Gastrocnemius medialis (tissue), 4 donors: ENCODE results near the gene JAML. TPM values are rescaled to one million over a fixed set of nuclear protein-coding genes. Genes with fewer than 3 reads are reported as not detected.

Experiments used
- ATAC-seq, 2 donors: fragments of 150-250 bp; one replicate each; pipeline ENCODE4 v1.9.1; 2016
- DNase-seq, 2 donors: peaks; one replicate each; pipeline ENCODE4 v3.0.0-alpha.2; 2019
- H3K27ac ChIP-seq, 4 donors: fragments of 200-600 bp; sonication (generic); 1 replicate in 1 of 4; 2 replicates in 3 of 4; pipeline ENCODE4 v1.5.1; 2016 to 2018; ENCODE audit warnings: mild to moderate bottlenecking in 2 of 4, moderate library complexity in 1 of 4
- H3K27me3 ChIP-seq, 3 donors: fragments of 200-600 bp; sonication (generic) in 2 of 3; 1 replicate in 1 of 3; 2 replicates in 2 of 3; pipeline versions ENCODE4 v1.5.1 to v1.6.0; 2016 to 2019; ENCODE audit warnings: mild to moderate bottlenecking in 1 of 3, moderate library complexity in 1 of 3
- H3K36me3 ChIP-seq, 2 donors: fragments of 200-600 bp; sonication (generic) in 1 of 2; one replicate each; pipeline ENCODE4 v1.5.1; 2017 to 2018
- H3K4me1 ChIP-seq, 2 donors: fragments of 200-600 bp; sonication (generic) in 1 of 2; one replicate each; pipeline ENCODE4 v1.5.1; 2016 to 2017; ENCODE audit warnings: mild to moderate bottlenecking in 2 of 2
- H3K4me3 ChIP-seq, 4 donors: fragments of 200-600 bp; sonication (generic) in 3 of 4; 1 replicate in 1 of 4; 2 replicates in 3 of 4; pipeline ENCODE4 v1.5.1; 2016 to 2019; ENCODE audit warnings: mild to moderate bottlenecking in 2 of 4
- H3K9me3 ChIP-seq, 3 donors: fragments of 200-600 bp; sonication (generic) in 2 of 3; 1 replicate in 1 of 3; 2 replicates in 2 of 3; pipeline ENCODE4 v1.5.1; 2016 to 2019
- POLR2A ChIP-seq, 2 donors: fragments of 450-650 bp; IDR thresholded peaks; one replicate each; pipeline ENCODE4 v1.6.1; 2017; ENCODE audit warnings: antibody characterized with exemption in 2 of 2, mild to moderate bottlenecking in 2 of 2, moderate library complexity in 2 of 2
- in situ Hi-C, 4 donors: fragments of 200-750 bp; cut with MboI; loops; one replicate each; pipeline versions ENCODE4 v1.15.0 to v1.8.0; 2017; ENCODE audit warnings: low sequenced_read_pairs in 4 of 4
- intact Hi-C: fragments of 100-400 bp; cut with DNase I; formaldehyde crosslinking; loops from one replicate; pipeline ENCODE4 v1.15.1; 2023; ENCODE audit warnings: low total_unique reads
- total RNA-seq, 4 donors: library from RNA; depleted of rRNA; stranded (reverse); fragments of >200 nt; gene quantifications; one replicate each; pipeline versions ENCODE4 v1.1.0 to v1.2.3, GENCODE V29; 2016
- TF ChIP-seq, protein P1 (sequence below), 5 experiments: fragments of 450-650 bp in 3 of 5; fragments of 200-600 bp in 2 of 5; sonication (generic) in 2 of 5; IDR thresholded peaks in 4 of 5; conservative IDR thresholded peaks in 1 of 5; 1 replicate in 4 of 5; 2 replicates in 1 of 5; pipeline ENCODE4 v1.5.1; 2016 to 2019; ENCODE audit warnings: antibody characterized with exemption in 5 of 5, mild to moderate bottlenecking in 3 of 5, moderate library complexity in 3 of 5

The JAML gene
- total RNA-seq, 4 donors from 2014 or later, result 0.82 to 1.2 (median 0.91) TPM; not detected in 1

DNA sequence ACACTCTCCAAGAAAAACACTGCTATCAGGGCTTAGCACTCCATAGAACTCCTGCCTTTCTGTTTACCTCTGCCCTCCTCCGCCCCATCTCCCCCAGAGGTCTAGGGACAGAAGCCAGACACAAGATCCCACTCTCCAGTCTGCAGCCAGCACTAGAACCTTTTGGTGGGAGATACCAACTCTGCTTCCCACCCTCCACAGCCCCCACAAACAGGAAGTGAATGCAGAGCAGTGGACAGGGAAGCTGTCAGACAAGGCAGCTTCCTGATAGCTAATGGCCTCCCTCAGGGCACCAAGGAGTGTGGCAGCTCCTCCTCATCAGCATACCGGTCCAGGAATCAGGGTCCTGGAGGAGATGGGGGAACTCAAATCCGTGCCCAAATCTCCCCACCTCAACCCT is 77.3 kb downstream of the JAML start:
- in situ Hi-C loops (loop anchor here in 2 of 4 donors (5.0 to 10.0 kb wide), 2 partner anchors 337 to 340 kb away; no protein-coding TSS in a partner anchor), intact Hi-C loops (loop anchor here (5.0 to 10.0 kb wide), 2 partner anchors 205 to 417 kb away; partner anchors contain the start of gene IFT46)
- TF ChIP-seq, protein P1, sequence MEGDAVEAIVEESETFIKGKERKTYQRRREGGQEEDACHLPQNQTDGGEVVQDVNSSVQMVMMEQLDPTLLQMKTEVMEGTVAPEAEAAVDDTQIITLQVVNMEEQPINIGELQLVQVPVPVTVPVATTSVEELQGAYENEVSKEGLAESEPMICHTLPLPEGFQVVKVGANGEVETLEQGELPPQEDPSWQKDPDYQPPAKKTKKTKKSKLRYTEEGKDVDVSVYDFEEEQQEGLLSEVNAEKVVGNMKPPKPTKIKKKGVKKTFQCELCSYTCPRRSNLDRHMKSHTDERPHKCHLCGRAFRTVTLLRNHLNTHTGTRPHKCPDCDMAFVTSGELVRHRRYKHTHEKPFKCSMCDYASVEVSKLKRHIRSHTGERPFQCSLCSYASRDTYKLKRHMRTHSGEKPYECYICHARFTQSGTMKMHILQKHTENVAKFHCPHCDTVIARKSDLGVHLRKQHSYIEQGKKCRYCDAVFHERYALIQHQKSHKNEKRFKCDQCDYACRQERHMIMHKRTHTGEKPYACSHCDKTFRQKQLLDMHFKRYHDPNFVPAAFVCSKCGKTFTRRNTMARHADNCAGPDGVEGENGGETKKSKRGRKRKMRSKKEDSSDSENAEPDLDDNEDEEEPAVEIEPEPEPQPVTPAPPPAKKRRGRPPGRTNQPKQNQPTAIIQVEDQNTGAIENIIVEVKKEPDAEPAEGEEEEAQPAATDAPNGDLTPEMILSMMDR (IDR thresholded peaks at IDR 0.05 in 4 of 5, conservative IDR thresholded peaks at IDR 0.05 in 1 of 5), result no peak
- TF ChIP-seq POLR2A (IDR thresholded peaks at IDR 0.05), result no peak
- no peaks in the 10 kb centered on the region for H3K9me3 ChIP-seq
- H3K4me3 ChIP-seq, result no peak overlapping the region
- ATAC-seq, result no peak
- H3K27me3 ChIP-seq, result peaks cover 0 to 6% (median 0%) of the 10 kb centered on the region in 3 donors
- peak overlapping the region in 3 of 4 donors; percentile 70 to 86 (median 70) for H3K27ac ChIP-seq
- peaks cover 24 to 26% of the 10 kb centered on the region in 2 donors for H3K4me1 ChIP-seq
- no peaks in the 10 kb centered on the region for H3K36me3 ChIP-seq
- DNase-seq, result no peak

DNA sequence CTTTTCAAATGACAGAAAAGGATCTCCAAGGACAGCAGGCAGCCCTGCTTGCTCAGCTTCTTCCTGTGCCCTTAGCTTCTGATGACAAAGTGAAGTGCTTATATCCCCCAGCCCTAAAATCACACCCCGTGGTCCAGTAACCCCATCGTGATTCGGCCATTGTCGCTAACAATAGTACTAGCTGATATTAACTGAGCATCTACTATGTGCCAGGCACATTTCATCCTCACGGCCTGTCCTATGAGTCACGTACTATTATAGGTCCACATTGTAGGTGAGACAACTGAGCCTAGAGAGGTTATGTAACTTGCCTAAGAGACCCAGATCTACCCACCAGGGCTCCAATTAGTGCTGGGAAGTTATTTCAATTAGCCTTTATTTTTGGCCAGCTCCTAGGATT is 78.3 kb downstream of the JAML start:
- no peak overlapping the region for H3K4me3 ChIP-seq
- H3K9me3 ChIP-seq, result no peaks in the 10 kb centered on the region
- H3K4me1 ChIP-seq, result peaks cover 15 to 17% of the 10 kb centered on the region in 2 donors
- intact Hi-C loops (loop anchor here (5.0 to 10.0 kb wide), 2 partner anchors 206 to 418 kb away; partner anchors contain the start of gene IFT46), in situ Hi-C loops (loop anchor here in 2 of 4 donors (5.0 to 10.0 kb wide), 2 partner anchors 338 to 341 kb away; no protein-coding TSS in a partner anchor)
- H3K27ac ChIP-seq, result peak overlapping the region; percentile 53 to 86 (median 70)
- TF ChIP-seq POLR2A (IDR thresholded peaks at IDR 0.05), result no peak
- TF ChIP-seq, protein P1 (IDR thresholded peaks at IDR 0.05 in 4 of 5, conservative IDR thresholded peaks at IDR 0.05 in 1 of 5), result no peak
- DNase-seq, result no peak
- H3K27me3 ChIP-seq, result peaks cover 0 to 3% (median 0%) of the 10 kb centered on the region in 3 donors
- H3K36me3 ChIP-seq, result no peaks in the 10 kb centered on the region
- ATAC-seq, result peak in 1 of 2 donors; percentile 22

DNA sequence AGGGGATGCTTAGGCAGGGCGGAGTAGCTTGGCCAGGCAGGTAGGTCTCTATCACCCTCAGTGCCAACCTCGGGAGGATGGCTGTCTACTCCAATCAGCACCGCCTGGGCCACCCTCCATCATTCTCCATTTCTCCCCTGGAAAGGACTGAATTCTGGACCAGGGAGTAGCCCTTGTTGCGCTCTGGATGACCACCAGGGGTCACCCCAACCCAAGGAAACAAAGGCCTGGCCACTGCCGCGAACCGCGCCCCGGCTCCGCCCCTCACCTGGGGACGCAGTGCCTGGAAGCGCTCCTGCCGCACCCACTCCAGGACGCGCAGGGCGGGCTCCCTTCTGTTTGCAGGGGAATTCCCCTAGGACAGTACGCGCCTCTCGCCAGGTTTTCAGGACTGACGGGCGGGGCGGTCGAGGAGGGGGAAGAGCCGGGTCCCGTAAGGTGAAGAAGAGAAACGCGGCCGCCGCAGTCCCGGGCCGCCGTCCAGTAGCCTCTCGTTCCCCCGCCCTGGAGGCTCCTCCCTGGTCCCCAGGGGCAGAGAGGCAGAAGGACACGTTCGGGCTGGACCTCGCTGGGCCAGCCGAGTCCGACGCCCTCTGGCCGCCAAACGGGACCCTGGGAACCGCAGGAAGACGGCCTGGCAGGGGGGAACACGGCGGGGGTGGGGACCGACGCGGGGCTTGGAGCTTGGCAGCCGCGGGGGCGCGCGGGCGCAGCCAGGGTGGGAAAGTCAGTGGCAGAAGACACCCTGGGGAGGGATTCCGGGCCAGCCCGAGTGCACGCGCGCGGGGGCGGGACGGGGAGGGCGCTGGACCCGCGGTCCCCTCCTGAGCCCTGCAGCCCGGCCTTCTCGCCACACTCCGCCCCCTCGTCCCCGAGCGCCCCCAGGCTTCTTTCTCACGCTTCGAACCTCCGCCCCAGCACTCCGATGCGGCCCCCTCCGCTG is 79.3 kb downstream of the JAML start:
- Histone ChIP-seq H3K27ac (peak overlapping the region; percentile 53 to 86 (median 70)), H3K4me3 (peak overlapping the region; percentile 65 to 80 (median 72)), H3K27me3 (peaks cover 0 to 3% (median 0%) of the 10 kb centered on the region in 3 donors), H3K9me3 (no peaks in the 10 kb centered on the region), H3K4me1 (peaks cover 12 to 13% of the 10 kb centered on the region in 2 donors), H3K36me3 (no peaks in the 10 kb centered on the region)
- TF ChIP-seq, protein P1 (IDR thresholded peaks at IDR 0.05 in 4 of 5, conservative IDR thresholded peaks at IDR 0.05 in 1 of 5), result peak; percentile 87 to 96 (median 92)
- no peak for TF ChIP-seq POLR2A (IDR thresholded peaks at IDR 0.05)
- intact Hi-C loops (loop anchor here (1.0 to 10.0 kb wide), 4 partner anchors 26 to 419 kb away; partner anchors contain the start of gene IFT46), in situ Hi-C loops (loop anchor here in 2 of 4 donors (5.0 to 10.0 kb wide), 2 partner anchors 339 to 342 kb away; no protein-coding TSS in a partner anchor)
- ATAC-seq (peak; percentile 81 to 87), DNase-seq (peak; percentile 80 to 81)

DNA sequence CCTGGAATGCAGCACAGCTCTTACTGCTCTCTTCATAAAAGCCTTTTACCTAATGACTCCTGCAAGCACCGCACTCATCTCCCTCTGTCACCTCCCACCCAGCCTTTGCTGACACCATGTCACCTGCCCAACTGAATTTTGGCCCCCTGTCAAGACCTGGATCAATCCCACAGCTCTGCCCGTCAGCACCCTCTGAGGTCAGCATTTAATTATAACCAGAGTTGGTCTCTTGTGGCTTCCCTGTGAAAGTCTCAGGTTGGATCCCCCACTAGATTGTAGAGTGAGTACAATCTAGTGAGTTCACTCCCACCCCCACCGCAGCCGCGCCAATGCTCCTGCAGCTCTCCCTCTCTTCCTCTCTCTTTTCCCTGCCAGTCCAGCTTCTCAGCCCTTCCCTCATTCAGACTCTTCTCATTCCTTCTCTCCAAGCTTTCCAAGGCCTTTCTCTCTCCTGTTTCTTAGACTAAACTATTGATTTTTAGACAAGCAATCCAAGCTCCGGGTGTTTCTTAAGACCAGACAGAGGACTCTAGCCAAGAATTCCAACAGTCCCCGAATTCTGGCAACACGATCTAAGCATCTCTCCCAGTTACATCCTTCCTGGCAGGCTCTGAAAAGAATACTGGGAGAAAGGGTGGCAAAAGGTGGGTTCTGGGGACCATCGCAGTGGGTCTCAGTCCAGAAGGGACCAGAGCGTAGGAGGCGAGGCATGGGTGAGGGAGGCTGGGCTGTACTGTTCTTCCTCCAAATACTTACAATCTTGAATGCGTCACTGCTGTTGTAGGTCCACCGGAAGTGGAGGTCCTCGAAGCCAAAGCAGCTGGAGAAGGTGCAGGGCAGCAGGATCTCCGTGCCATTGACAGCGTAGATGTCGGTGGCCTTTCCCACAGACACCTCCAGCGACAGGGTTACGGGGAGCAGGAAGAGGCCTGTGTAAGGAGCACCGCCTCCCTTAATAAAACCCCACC is 80.2 kb downstream of the JAML start:
- in situ Hi-C loops, result loop anchor here in 2 of 4 donors (5.0 to 10.0 kb wide), 2 partner anchors 340 to 343 kb away; no protein-coding TSS in a partner anchor
- peak overlapping the region in 3 of 4 donors; percentile 70 to 86 (median 70) for H3K27ac ChIP-seq
- no peaks in the 10 kb centered on the region for H3K36me3 ChIP-seq
- H3K9me3 ChIP-seq, result no peaks in the 10 kb centered on the region
- peaks cover 0 to 3% (median 0%) of the 10 kb centered on the region in 3 donors for H3K27me3 ChIP-seq
- peaks cover 12 to 13% of the 10 kb centered on the region in 2 donors for H3K4me1 ChIP-seq
- peak overlapping the region in 2 of 4 donors; percentile 65 to 80 for H3K4me3 ChIP-seq
- intact Hi-C loops, result loop anchor here (1.0 to 10.0 kb wide), 4 partner anchors 27 to 420 kb away; partner anchors contain the start of gene IFT46
- TF ChIP-seq, protein P1 (IDR thresholded peaks at IDR 0.05 in 4 of 5, conservative IDR thresholded peaks at IDR 0.05 in 1 of 5), result no peak
- no peak for TF ChIP-seq POLR2A (IDR thresholded peaks at IDR 0.05)
- DNase-seq (no peak), ATAC-seq (no peak)
